Esophagus muscularis mucosa (tissue), 4 donors: Measurements from ENCODE around the gene CALML3. TPM values are rescaled to one million over a fixed set of nuclear protein-coding genes. Genes with fewer than 3 reads are reported as not detected.

ENCODE experiments used
- DNase-seq: peaks from one replicate; pipeline ENCODE4 v3.0.0-alpha.2; 2017; ENCODE audit errors: extremely low spot score
- H3K27ac ChIP-seq, 4 donors: fragments of 200-600 bp; sonication (generic); replicated peaks in 1 of 4; 1 replicate in 3 of 4; 2 replicates in 1 of 4; pipeline ENCODE4 v1.5.1; 2016 to 2019; ENCODE audit warnings: mild to moderate bottlenecking in 1 of 4
- H3K27me3 ChIP-seq, 4 donors: fragments of 200-600 bp; sonication (generic); one replicate each; pipeline versions ENCODE4 v1.5.1 to v1.6.0; 2016 to 2019
- H3K36me3 ChIP-seq, 4 donors: fragments of 200-600 bp; sonication (generic); one replicate each; pipeline ENCODE4 v1.5.1; 2016 to 2019
- H3K4me1 ChIP-seq, 4 donors: fragments of 200-600 bp; sonication (generic); one replicate each; pipeline ENCODE4 v1.5.1; 2016 to 2019
- H3K4me3 ChIP-seq, 4 donors: fragments of 200-600 bp; sonication (generic); 1 replicate in 2 of 4; 2 replicates in 2 of 4; pipeline ENCODE4 v1.5.1; 2016 to 2019; ENCODE audit warnings: mild to moderate bottlenecking in 4 of 4, moderate library complexity in 1 of 4
- H3K9me3 ChIP-seq, 4 donors: fragments of 200-600 bp; sonication (generic); 1 replicate in 3 of 4; 2 replicates in 1 of 4; pipeline ENCODE4 v1.5.1; 2016 to 2019
- EP300 ChIP-seq: sonication (generic); formaldehyde crosslinking; IDR thresholded peaks from one replicate; pipeline ENCODE4 v1.6.1; 2017; ENCODE audit warnings: antibody characterized with exemption
- POLR2A ChIP-seq: fragments of 450-650 bp; IDR thresholded peaks from one replicate; pipeline ENCODE4 v1.6.1; 2017; ENCODE audit warnings: antibody characterized with exemption, moderate library complexity, mild to moderate bottlenecking, low read depth
- POLR2AphosphoS5 ChIP-seq, 2 donors: sonication (generic); formaldehyde crosslinking; IDR thresholded peaks; one replicate each; pipeline ENCODE4 v1.6.1; 2017; ENCODE audit warnings: antibody characterized with exemption in 2 of 2
- WGBS: methylation state at CpG from one replicate; pipeline ENCODE4 v1.1.5; 2018; 5-methylcytosine and 5-hydroxymethylcytosine counted together
- intact Hi-C: fragments of 100-400 bp; cut with DNase I; formaldehyde crosslinking; loops from one replicate; pipeline ENCODE4 v1.15.1; 2023
- total RNA-seq, 4 donors: library from RNA; depleted of rRNA; stranded (reverse); fragments of >200 nt; gene quantifications; one replicate each; pipeline versions ENCODE4 v1.1.0 to v1.2.1, GENCODE V29; 2016
- TF ChIP-seq, protein P1 (sequence below), 3 experiments: fragments of 200-600 bp in 2 of 3; fragments of 450-650 bp in 1 of 3; sonication (generic) in 2 of 3; IDR thresholded peaks; one replicate each; pipeline ENCODE4 v1.5.1; 2017 to 2019; ENCODE audit warnings: antibody characterized with exemption in 3 of 3, mild to moderate bottlenecking in 2 of 3, moderate library complexity in 1 of 3

Gene CALML3
- total RNA-seq, 4 donors from 2014 or later: not detected

DNA sequence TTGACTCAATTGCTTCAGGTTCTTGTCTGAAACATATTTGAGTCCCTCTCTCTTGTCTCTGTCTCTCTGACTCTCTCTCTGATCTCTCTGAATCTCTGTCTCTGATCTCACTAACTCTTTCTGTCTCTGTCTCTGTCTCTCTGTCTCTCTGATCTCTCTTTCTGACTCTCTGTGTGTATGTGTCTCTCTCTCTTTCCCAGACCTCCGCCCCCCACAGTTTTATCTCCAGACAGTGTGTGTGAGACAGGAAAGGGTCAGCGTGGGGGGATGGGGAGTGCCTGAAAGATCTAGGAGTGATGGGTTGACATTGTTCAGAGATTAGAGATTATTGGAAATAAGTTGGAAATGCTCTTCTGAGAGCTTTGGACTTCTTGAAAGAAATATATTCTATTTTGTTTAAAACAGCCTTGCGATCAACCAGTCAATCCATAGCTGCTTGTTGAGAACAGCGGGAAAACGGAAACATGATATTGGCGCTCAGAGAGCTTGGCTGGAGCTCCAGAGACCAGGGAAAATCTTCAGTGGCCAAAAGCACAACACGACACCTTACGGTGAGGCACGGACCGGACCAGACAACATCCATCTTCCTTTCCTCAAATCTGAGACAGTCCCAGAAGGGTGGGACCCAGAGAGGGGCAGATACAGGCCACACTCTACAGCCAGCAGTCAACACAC, 35.5 kb downstream of the CALML3 start:
- H3K4me3 ChIP-seq: no peak overlapping the region
- no peak for DNase-seq
- TF ChIP-seq POLR2A (no peak), POLR2AphosphoS5 (IDR thresholded peaks at IDR 0.05) (no peak)
- no peaks in the 10 kb centered on the region for H3K27me3 ChIP-seq
- intact Hi-C loops: no loop called here
- H3K4me1 ChIP-seq: peaks cover 0 to 79% (median 70%) of the 10 kb centered on the region in 4 donors
- H3K9me3 ChIP-seq: no peaks in the 10 kb centered on the region
- no peaks in the 10 kb centered on the region for H3K36me3 ChIP-seq
- peak overlapping the region; percentile 77 to 84 (median 78) for H3K27ac ChIP-seq
- WGBS: 81% methylated on average over 10 of the region's 10 CpGs

DNA sequence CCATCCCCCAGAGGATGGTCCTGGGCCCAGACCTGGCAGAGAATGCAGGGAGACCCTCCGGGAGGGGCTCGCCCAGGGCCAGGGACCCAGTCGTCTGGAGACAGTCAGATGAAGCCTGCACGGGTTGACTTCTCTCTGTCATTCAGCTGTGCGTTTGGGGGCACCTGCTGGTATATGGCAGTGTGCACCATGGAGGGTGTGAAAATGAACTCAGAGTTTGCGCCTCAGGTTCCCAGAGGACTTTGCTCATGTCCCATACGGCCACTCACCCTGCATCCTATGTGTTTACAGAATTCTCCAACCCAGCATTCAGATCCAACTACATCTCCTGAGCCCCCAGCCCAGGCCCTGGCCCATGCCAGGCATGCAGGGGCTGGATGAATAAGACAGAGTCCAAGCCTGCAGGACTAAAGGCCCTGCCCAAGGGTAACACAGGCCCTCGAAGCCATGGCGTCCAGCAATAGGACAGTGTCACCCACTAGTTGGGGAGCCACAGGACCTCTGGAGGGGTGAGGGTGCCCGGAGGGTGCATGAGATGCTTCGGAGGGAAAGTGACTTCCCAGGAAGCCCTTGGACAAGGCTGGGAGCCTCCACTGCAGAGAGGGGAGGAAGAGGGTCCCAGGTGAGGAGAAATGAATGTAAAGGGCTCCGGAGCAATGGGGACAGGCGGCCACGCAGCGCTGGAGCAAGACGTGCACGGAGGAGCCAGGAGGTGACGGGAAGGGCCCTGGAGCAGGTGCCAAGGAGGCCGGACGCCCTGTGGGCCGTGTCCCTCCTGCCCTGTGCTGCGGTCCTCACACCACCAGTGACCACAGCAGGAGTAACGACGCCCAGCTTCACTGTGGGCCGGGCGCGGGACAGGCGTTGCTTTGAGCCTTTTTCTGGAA, 36.3 kb downstream of the CALML3 start:
- Histone ChIP-seq H3K36me3 (no peaks in the 10 kb centered on the region), H3K4me3 (no peak overlapping the region), H3K27me3 (no peaks in the 10 kb centered on the region), H3K4me1 (peaks cover 0 to 71% (median 62%) of the 10 kb centered on the region in 4 donors), H3K27ac (peak overlapping the region in 3 of 4 donors; percentile 77 to 79 (median 78)), H3K9me3 (no peaks in the 10 kb centered on the region)
- DNase-seq: no peak
- intact Hi-C loops: no loop called here
- WGBS: 97% methylated on average over 26 of the region's 28 CpGs
- TF ChIP-seq, protein P1, sequence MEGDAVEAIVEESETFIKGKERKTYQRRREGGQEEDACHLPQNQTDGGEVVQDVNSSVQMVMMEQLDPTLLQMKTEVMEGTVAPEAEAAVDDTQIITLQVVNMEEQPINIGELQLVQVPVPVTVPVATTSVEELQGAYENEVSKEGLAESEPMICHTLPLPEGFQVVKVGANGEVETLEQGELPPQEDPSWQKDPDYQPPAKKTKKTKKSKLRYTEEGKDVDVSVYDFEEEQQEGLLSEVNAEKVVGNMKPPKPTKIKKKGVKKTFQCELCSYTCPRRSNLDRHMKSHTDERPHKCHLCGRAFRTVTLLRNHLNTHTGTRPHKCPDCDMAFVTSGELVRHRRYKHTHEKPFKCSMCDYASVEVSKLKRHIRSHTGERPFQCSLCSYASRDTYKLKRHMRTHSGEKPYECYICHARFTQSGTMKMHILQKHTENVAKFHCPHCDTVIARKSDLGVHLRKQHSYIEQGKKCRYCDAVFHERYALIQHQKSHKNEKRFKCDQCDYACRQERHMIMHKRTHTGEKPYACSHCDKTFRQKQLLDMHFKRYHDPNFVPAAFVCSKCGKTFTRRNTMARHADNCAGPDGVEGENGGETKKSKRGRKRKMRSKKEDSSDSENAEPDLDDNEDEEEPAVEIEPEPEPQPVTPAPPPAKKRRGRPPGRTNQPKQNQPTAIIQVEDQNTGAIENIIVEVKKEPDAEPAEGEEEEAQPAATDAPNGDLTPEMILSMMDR (IDR thresholded peaks at IDR 0.05): no peak
- no peak for TF ChIP-seq EP300
- TF ChIP-seq POLR2AphosphoS5 (IDR thresholded peaks at IDR 0.05): no peak
- TF ChIP-seq POLR2A: no peak

DNA sequence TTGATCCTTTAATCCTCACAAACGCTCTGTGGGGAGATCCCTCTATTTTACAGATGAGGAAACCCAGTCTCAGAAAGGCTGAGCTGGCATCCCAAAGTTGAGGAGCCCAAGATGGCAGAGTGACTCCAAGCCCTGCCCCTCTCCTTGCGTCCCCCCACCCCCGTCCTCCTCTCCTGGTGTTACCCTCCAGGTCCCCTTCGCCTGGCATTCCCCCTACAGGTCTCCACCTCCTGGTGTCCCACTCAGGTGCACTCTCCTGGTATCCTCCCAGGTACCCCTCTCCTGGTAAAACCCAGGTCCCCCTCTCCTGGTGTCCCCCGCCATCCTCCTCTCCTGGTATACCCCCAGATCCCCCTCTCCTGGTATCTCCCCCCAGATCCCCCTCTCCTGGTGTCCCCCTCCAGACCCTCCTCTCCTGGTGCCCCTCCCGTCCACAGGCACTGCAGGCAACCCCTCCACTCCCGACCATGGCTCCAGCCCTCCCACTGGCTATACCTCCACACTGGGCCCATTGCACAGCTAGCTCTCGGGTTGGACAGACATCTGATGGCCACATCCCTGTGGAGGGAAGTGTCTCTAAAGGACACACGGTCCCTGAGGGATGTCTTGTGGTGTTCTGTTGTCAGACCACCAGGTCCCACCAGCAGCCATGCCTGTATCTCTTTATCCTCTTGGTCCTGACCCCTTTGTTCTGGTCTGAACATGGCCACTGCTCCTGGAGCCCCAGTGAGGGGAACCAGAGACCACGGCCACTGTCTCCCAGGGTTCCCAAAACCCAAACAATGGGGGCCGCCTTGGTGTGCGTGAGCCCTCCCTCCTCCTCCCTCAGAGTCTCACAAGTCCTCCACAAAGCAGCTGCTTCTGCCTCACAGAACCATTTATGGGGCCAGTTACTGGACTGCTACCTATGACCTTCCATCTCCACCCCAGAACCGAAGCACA, 37.2 kb downstream of the CALML3 start:
- intact Hi-C loops: no loop called here
- no peak overlapping the region for H3K4me3 ChIP-seq
- DNase-seq: no peak
- H3K36me3 ChIP-seq: no peaks in the 10 kb centered on the region
- H3K27me3 ChIP-seq: no peaks in the 10 kb centered on the region
- WGBS: 90% methylated on average over 12 of the region's 13 CpGs
- H3K27ac ChIP-seq: no peak overlapping the region
- H3K9me3 ChIP-seq: no peaks in the 10 kb centered on the region
- H3K4me1 ChIP-seq: peaks cover 0 to 62% (median 53%) of the 10 kb centered on the region in 4 donors
- TF ChIP-seq POLR2AphosphoS5 (IDR thresholded peaks at IDR 0.05) (no peak), EP300 (no peak), POLR2A (no peak)
- TF ChIP-seq, protein P1 (IDR thresholded peaks at IDR 0.05): no peak

DNA sequence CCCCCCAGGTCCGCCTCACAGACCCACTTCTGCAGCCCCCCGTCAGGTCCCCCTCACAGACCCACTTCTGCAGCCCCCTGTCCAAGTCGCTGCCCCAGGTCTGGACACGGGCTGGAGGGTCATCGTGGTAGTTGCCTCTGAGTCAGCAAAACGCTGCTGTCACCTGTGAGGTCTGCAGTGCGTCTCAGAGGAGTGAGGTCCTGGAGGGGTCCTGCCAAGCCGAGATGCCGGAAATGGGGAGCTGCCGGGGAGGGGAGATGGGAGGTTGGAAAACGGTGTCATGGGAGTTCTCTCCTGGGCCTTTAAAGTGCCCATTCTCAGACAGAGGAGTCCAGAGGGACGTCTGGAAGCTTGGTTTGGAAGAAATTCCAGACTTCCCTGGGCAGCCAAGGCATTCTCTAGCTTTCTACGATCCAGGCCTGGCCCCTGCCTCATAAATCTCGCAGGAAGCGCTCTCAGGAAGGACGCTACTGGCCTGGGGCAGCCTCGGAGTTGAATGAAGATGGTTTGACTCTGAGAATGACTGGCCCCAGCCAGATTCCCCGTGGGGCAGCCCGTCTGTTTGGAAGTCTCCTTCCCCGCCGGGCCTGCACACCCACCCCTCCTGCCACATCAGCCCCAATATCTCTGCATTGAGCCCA, 38.7 kb downstream of the CALML3 start:
- TF ChIP-seq EP300 (no peak), POLR2AphosphoS5 (IDR thresholded peaks at IDR 0.05) (no peak), POLR2A (no peak)
- TF ChIP-seq, protein P1 (IDR thresholded peaks at IDR 0.05): no peak
- WGBS: 58% methylated on average over 8 of the region's 21 CpGs
- no peak for DNase-seq
- no peaks in the 10 kb centered on the region for H3K27me3 ChIP-seq
- peak overlapping the region in 2 of 4 donors; percentile 43 to 46 for H3K27ac ChIP-seq
- intact Hi-C loops: no loop called here
- H3K4me3 ChIP-seq: no peak overlapping the region
- no peaks in the 10 kb centered on the region for H3K36me3 ChIP-seq
- H3K4me1 ChIP-seq: peaks cover 0 to 47% (median 38%) of the 10 kb centered on the region in 4 donors
- no peaks in the 10 kb centered on the region for H3K9me3 ChIP-seq
